Common myeloid progenitor, CD34-positive (primary cell): Measurements from ENCODE around the gene PLEKHA6.
A peak's percentile ranks its signal among the peaks of the same experiment; 100 is the strongest.

Experiments
- CTCF ChIA-PET: fragments of 350-600 bp; sonication (Branson Sonifier 250); formaldehyde crosslinking; loops from one replicate; lab custom pipeline; 2021; ENCODE audit warnings: antibody characterized with exemption; lab: Charles Lee
- POLR2A ChIA-PET: fragments of 350-600 bp; sonication (Branson Sonifier 250); formaldehyde crosslinking; loops from one replicate; lab custom pipeline; 2021; ENCODE audit warnings: antibody characterized with exemption; lab: Charles Lee
- DNase-seq, 3 donors: peaks; one replicate each; pipeline versions ENCODE4 v3.0.0 to v3.0.0-alpha.2; 2013
- H3K27ac ChIP-seq, 2 experiments: 1 replicate in 1 of 2; 2 replicates in 1 of 2; pipeline ENCODE4 v1.7.0; 2013; ENCODE audit warnings: inconsistent platforms in 2 of 2, low read length in 2 of 2, mild to moderate bottlenecking in 2 of 2, low read depth in 1 of 2, moderate library complexity in 1 of 2; ENCODE audit not compliant: severe bottlenecking in 2 of 2, insufficient read depth in 1 of 2, poor library complexity in 1 of 2
- H3K27me3 ChIP-seq, 5 experiments: replicated peaks in 2 of 5; 1 replicate in 3 of 5; 2 replicates in 2 of 5; pipeline versions ENCODE4 v1.6.1 to v1.7.0; 2013; ENCODE audit warnings: low read length in 4 of 5, mild to moderate bottlenecking in 2 of 5, moderate library complexity in 2 of 5, inconsistent platforms in 1 of 5; ENCODE audit not compliant: insufficient read depth in 5 of 5, control insufficient read depth in 4 of 5
- H3K36me3 ChIP-seq, 4 experiments: 1 replicate in 2 of 4; 2 replicates in 2 of 4; pipeline versions ENCODE4 v1.6.1 to v1.7.0; 2013; ENCODE audit warnings: low read length in 3 of 4, control low read depth in 1 of 4, mild to moderate bottlenecking in 1 of 4; ENCODE audit not compliant: control insufficient read depth in 4 of 4, insufficient read depth in 4 of 4
- H3K4me1 ChIP-seq, 4 experiments: 1 replicate in 3 of 4; 2 replicates in 1 of 4; pipeline versions ENCODE4 v1.6.1 to v1.7.1; 2013; ENCODE audit warnings: low read length in 3 of 4, mild to moderate bottlenecking in 3 of 4, control low read depth in 1 of 4, inconsistent platforms in 1 of 4, moderate library complexity in 1 of 4; ENCODE audit not compliant: control insufficient read depth in 4 of 4, insufficient read depth in 4 of 4; ENCODE audit errors: control extremely low read depth in 1 of 4
- H3K4me3 ChIP-seq, 7 experiments: 1 replicate in 4 of 7; 2 replicates in 3 of 7; pipeline versions ENCODE4 v1.5.1 to v1.7.0; 2013; ENCODE audit warnings: mild to moderate bottlenecking in 7 of 7, low read length in 6 of 7, moderate library complexity in 6 of 7, inconsistent platforms in 2 of 7, low read depth in 2 of 7, control low read depth in 1 of 7; ENCODE audit not compliant: insufficient read depth in 4 of 7, control insufficient read depth in 1 of 7; ENCODE audit errors: extremely low read depth in 1 of 7
- H3K9me3 ChIP-seq, 5 experiments: 1 replicate in 4 of 5; 2 replicates in 1 of 5; pipeline versions ENCODE4 v1.6.1 to v1.7.1; 2013; ENCODE audit warnings: low read length in 4 of 5, mild to moderate bottlenecking in 2 of 5, inconsistent platforms in 1 of 5, low read depth in 1 of 5, moderate library complexity in 1 of 5; ENCODE audit not compliant: control insufficient read depth in 4 of 5, insufficient read depth in 2 of 5; ENCODE audit errors: control extremely low read depth in 1 of 5
- WGBS: methylation state at CpG from one replicate; pipeline ENCODE4 v1.1.5; 2013; ENCODE audit not compliant: insufficient coverage; 5-methylcytosine and 5-hydroxymethylcytosine counted together

Gene PLEKHA6

DNA sequence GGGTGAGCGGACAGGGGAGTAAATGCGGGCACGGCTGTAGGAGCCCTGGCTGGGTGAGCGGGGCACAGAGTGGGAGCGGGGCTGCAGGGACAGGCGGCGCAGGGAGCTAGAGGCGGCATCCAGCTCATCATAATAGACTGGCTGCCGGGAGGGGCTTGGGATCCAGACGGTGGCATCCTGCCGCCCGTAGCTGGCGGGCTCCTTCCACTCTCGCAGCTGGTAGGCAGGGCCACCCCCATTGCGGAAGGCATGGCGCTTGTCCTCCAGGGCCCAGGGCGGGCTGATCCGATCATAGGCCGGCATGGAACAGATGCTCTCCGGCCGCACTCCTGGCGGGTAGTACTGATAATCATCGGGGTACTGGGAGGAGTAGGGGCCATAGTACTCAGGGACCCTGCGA lies 102.3 kb downstream of the PLEKHA6 start:
- Histone ChIP-seq H3K4me1 (peaks cover 0 to 14% (median 1%) of the 10 kb centered on the region in 4 experiments), H3K27me3 (no peaks in the 10 kb centered on the region), H3K27ac (no peak overlapping the region), H3K9me3 (no peaks in the 10 kb centered on the region), H3K4me3 (no peak overlapping the region), H3K36me3 (peaks cover 0 to 6% (median 0%) of the 10 kb centered on the region in 4 experiments)
- POLR2A ChIA-PET = no interaction called here
- no peak for DNase-seq
- WGBS = 97% methylated on average over 17 of the region's 24 CpGs
- CTCF ChIA-PET = interaction anchor here (0.5 to 15.5 kb wide), 21 partner anchors 10 to 153 kb away, joined by 3 to 314 read pairs (median 5); partner anchors contain the start of genes GOLT1A and PLEKHA6

DNA sequence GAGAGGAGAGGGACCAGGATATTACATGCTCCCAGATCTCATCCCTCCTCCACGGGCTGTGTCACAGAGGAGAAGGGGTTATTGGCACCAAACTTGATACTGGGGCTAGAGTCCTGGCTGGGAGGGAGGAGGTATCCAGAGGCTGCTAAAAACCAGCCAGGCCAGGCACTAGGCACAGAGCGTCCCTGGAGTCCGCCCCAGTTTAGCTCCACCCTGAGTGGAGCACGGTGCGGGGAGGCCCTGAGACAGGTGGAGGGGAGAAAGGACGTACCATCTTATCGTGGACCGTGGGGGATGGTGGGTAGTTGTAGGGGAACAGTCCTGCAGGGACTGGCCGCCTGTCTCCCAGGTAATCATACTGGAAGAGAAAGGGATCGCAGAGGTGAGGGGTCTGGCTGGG lies 103.2 kb downstream of the PLEKHA6 start:
- POLR2A ChIA-PET = no interaction called here
- H3K4me3 ChIP-seq = no peak overlapping the region
- no peaks in the 10 kb centered on the region for H3K27me3 ChIP-seq
- DNase-seq = no peak
- peaks cover 0 to 6% (median 0%) of the 10 kb centered on the region in 4 experiments for H3K36me3 ChIP-seq
- H3K9me3 ChIP-seq = no peaks in the 10 kb centered on the region
- peaks cover 0 to 9% (median 1%) of the 10 kb centered on the region in 4 experiments for H3K4me1 ChIP-seq
- CTCF ChIA-PET = interaction anchor here (2.0 to 15.5 kb wide), 11 partner anchors 9 to 142 kb away, joined by 4 to 314 read pairs (median 12); partner anchors contain the start of genes GOLT1A and PLEKHA6
- WGBS = 97% methylated on average over 8 of the region's 10 CpGs
- no peak overlapping the region for H3K27ac ChIP-seq

DNA sequence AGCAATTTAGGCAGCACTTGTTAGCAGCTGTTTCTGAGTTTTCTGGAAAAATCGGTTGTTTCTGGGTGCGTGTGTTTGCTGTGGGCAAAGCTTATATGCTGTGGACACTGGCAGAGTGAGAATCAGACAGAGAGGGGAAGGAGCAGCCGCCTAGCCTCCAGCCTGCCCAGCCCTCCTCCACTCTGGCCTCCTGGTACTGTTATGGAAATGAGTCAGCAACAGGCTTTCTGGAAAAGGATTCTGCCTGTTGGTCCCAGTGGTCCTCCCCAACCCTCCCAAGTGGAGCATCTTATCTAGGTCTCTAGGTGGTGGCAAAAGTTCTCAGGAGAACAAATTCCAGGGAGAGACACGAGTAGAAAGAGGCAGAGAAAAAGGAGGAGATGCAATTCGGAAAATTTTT lies 103.8 kb downstream of the PLEKHA6 start:
- H3K27me3 ChIP-seq = no peaks in the 10 kb centered on the region
- no peak overlapping the region for H3K27ac ChIP-seq
- no peak for DNase-seq
- H3K9me3 ChIP-seq = no peaks in the 10 kb centered on the region
- peaks cover 0 to 4% (median 0%) of the 10 kb centered on the region in 4 experiments for H3K36me3 ChIP-seq
- ChIA-PET POLR2A (no interaction called here), CTCF (interaction anchor here (1.3 to 15.5 kb wide), 8 partner anchors 9 to 105 kb away, joined by 3 to 314 read pairs (median 12); partner anchors contain the start of genes GOLT1A and PLEKHA6)
- H3K4me3 ChIP-seq = no peak overlapping the region
- WGBS = 100% methylated on average over 4 of the region's 5 CpGs
- peaks cover 0 to 9% (median 1%) of the 10 kb centered on the region in 4 experiments for H3K4me1 ChIP-seq

DNA sequence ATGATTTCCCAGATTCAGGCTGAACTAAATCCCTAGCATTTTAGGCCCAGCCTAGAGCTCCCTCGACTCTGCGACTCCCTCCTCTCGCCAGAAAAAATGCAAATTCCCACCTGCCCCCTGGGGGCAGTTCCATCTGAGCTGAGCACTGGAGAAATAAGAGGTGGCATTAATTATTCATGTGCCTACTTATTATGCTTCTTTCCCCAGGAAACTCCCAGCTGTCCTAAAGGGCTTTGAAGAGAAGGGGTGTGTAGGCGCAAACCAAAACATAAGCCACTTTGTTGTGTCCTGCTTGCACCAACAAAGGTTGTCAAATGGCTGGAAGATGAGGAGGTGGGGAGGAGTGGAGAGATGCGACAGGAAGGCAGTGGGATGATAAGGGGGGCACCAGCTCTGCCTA lies 104.5 kb downstream of the PLEKHA6 start:
- DNase-seq = no peak
- Histone ChIP-seq H3K27ac (no peak overlapping the region), H3K36me3 (peaks cover 0 to 3% (median 0%) of the 10 kb centered on the region in 4 experiments), H3K4me1 (peaks cover 0 to 9% (median 1%) of the 10 kb centered on the region in 4 experiments), H3K9me3 (no peaks in the 10 kb centered on the region), H3K4me3 (no peak overlapping the region), H3K27me3 (no peaks in the 10 kb centered on the region)
- ChIA-PET POLR2A (no interaction called here), CTCF (interaction anchor here (0.8 to 15.5 kb wide), 12 partner anchors 10 to 116 kb away, joined by 3 to 314 read pairs (median 3); partner anchors contain the start of genes GOLT1A and PLEKHA6)
- WGBS = 100% methylated on average over 3 of the region's 5 CpGs

DNA sequence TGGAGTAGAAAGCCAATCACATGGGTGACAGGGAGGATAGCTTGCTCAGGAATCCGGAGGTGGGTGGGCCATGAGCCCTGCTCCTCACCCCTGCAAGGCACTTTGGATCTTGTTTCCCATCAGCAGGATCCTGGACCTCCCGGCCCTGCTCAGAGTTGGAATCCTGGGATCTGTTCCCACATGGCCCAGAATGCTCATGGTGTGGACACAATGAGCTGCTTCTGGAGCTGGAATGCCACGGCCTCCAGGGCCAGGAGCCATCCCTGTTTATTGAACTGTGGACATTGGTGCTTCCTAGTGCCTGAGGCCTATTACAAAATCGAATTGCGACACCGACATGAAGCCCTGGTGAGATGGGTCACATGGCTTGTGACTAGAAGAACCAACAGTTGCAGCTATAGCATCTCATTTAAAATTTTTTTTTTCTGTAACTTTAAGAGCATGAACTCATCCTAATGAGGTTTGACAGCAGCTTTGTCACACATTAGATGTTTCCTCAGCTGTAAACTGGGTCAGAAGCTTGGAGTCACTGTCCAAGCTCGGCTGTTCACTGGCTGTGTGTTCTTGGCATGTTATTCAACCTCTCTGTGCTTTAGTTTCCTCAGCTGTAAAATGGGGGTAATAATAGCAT lies 105.6 kb downstream of the PLEKHA6 start:
- H3K27ac ChIP-seq = no peak overlapping the region
- no peak overlapping the region for H3K4me3 ChIP-seq
- H3K4me1 ChIP-seq = peaks cover 0 to 9% (median 1%) of the 10 kb centered on the region in 4 experiments
- ChIA-PET CTCF (interaction anchor here (0.8 to 15.5 kb wide), 18 partner anchors 9 to 144 kb away, joined by 3 to 314 read pairs (median 3); partner anchors contain the start of genes GOLT1A and PLEKHA6), POLR2A (no interaction called here)
- H3K27me3 ChIP-seq = no peaks in the 10 kb centered on the region
- peaks cover 0 to 3% (median 0%) of the 10 kb centered on the region in 4 experiments for H3K36me3 ChIP-seq
- no peaks in the 10 kb centered on the region for H3K9me3 ChIP-seq
- peak in 1 of 3 donors; percentile 13 for DNase-seq
- 100% methylated on average over 5 of the region's 7 CpGs for WGBS

DNA sequence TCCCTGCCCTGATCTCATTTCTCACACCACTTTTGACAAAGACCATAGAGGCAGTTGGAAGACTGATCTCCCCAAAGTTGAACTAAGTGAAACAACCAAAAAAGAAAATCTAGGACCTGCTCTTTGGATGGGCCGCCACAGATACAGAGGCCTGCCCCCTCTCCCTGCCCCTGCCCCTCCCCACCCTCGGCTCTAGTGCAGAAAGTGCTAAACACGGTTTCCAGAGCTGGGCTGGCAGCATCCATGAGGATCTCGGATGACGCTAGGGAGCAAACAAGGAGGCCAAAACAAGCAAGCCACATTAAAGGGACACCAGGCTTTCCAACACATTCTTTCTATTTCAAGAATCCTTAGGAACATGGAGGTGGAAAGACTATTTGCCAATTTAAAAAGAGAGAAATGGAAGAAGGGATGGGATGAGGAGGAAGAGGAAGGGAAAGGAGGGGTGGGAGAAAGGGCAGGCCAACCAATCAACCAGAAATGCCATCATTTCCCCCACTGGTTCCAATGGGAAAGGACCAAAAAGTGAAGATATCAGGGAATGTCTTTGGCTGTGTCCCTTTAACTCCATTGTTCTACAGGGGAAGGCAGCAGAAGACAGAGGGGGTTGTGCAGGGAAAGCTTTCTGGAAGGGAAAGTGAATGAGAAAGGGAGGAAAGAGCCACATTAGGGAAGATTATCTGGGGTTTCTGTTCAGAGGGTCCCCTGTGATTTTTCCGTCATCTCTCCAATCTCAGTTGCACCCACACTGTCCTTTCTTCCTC lies 107.6 kb downstream of the PLEKHA6 start:
- ChIA-PET CTCF (interaction anchor here (1.7 kb wide), 1 partner anchor 49 kb away, joined by 5 read pairs; no protein-coding TSS in a partner anchor), POLR2A (no interaction called here)
- WGBS = 92% methylated on average over 5 of the region's 6 CpGs
- Histone ChIP-seq H3K27ac (no peak overlapping the region), H3K4me1 (peaks cover 0 to 9% (median 0%) of the 10 kb centered on the region in 4 experiments), H3K36me3 (peaks cover 0 to 3% (median 0%) of the 10 kb centered on the region in 4 experiments), H3K4me3 (no peak overlapping the region), H3K27me3 (no peaks in the 10 kb centered on the region), H3K9me3 (no peaks in the 10 kb centered on the region)
- DNase-seq = no peak
